ENCODE measurements around the gene MAOB. TPM values are rescaled to one million over a fixed set of nuclear protein-coding genes. Genes with fewer than 3 reads are reported as not detected.
A peak's percentile ranks its signal among the peaks of the same experiment; 100 is the strongest.

The MAOB gene
- polyA plus RNA-seq, 3 donors: not detected

- H3K27me3 Mint-ChIP-seq (ENCODE audit: low read depth in 3 of 3): peaks cover 0 to 2% (median 0%) of the 10 kb centered on the region in 3 donors
- Histone ChIP-seq H3K79me2 (ENCODE audit: insufficient read depth, low read length) (no peaks in the 10 kb centered on the region), H3K27me3 (ENCODE audit: control insufficient read depth in 2 of 2, insufficient read depth in 2 of 2, low read length in 2 of 2) (peaks cover 0 to 5% of the 10 kb centered on the region in 2 donors), H3K27ac (ENCODE audit: low read depth in 1 of 2, low read length in 2 of 2) (no peak overlapping the region), H3K9ac (ENCODE audit: insufficient read depth, low read length, poor library complexity, severe bottlenecking) (no peak overlapping the region), H3K4me2 (replicated peaks; ENCODE audit: extremely low read depth, low read length, poor library complexity, severe bottlenecking) (no peak overlapping the region), H3K9me3 (replicated peaks in 1 of 2; ENCODE audit: control insufficient read depth in 1 of 2, insufficient read depth in 1 of 2, low read length in 2 of 2) (no peaks in the 10 kb centered on the region), H2AFZ (ENCODE audit: insufficient read depth, low read depth, low read length, poor library complexity, severe bottlenecking) (no peak overlapping the region), H3K4me3 (replicated peaks in 1 of 3; ENCODE audit: low read depth in 2 of 3, low read length in 3 of 3) (no peak overlapping the region), H3K36me3 (replicated peaks in 1 of 2; ENCODE audit: control insufficient read depth in 1 of 2, insufficient read depth in 2 of 2, low read length in 2 of 2) (no peaks in the 10 kb centered on the region), H4K20me1 (ENCODE audit: insufficient read depth, low read length) (no peaks in the 10 kb centered on the region), H3K4me1 (ENCODE audit: control insufficient read depth in 1 of 2, insufficient read depth in 2 of 2, low read length in 2 of 2) (peaks cover 17% of the 10 kb centered on the region in 2 donors)
- TF ChIP-seq, protein P1, sequence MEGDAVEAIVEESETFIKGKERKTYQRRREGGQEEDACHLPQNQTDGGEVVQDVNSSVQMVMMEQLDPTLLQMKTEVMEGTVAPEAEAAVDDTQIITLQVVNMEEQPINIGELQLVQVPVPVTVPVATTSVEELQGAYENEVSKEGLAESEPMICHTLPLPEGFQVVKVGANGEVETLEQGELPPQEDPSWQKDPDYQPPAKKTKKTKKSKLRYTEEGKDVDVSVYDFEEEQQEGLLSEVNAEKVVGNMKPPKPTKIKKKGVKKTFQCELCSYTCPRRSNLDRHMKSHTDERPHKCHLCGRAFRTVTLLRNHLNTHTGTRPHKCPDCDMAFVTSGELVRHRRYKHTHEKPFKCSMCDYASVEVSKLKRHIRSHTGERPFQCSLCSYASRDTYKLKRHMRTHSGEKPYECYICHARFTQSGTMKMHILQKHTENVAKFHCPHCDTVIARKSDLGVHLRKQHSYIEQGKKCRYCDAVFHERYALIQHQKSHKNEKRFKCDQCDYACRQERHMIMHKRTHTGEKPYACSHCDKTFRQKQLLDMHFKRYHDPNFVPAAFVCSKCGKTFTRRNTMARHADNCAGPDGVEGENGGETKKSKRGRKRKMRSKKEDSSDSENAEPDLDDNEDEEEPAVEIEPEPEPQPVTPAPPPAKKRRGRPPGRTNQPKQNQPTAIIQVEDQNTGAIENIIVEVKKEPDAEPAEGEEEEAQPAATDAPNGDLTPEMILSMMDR (IDR thresholded peaks at IDR 0.05): no peak
- no peaks in the 10 kb centered on the region for H3K9me3 Mint-ChIP-seq
- WGBS (ENCODE audit: insufficient coverage): 92% methylated on average over 2 of the region's 5 CpGs
- peaks cover 17% of the 10 kb centered on the region for H3K4me1 Mint-ChIP-seq
- H3K4me3 Mint-ChIP-seq: no peak overlapping the region
- no peaks in the 10 kb centered on the region for H3K36me3 Mint-ChIP-seq
- H3K27ac Mint-ChIP-seq: no peak overlapping the region
- intact Hi-C loops (cut with micrococcal nuclease): no loop called here
- no peak for DNase-seq
These were observed 139.0 kb downstream of the MAOB start for GRCh38 chrX:43743100-43743822.

DNA sequence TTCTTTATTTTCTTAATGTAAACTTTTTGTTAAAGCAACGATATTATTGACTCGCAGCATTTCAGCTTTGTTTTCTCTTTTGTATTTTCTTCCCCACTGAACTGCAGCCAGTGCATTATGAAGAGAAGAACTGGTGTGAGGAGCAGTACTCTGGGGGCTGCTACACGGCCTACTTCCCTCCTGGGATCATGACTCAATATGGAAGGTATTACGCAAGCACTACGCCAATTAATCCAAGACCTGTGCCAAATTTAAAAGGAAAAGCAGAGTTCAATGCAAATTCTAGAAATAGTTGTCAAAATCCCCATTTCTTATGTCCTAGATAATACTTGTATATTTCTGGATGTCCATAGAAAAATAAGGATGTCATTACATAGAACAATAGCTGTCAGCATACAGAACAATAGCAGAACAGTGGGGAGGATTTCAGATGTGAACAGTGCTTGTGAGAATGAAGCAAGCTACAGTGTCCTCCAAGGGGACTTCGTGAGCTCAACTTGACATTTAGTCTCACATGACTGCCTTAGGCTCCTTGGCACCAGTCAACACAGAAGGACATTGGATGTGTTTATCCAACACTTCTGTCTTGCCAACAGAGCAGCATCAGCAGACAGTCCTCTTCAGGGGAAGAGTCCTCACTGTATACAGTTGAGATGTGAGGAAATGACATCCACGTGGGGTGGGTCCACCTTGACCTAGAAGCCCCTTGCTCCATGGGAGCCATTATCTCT lies 140.2 kb downstream of the MAOB start:
- H3K4me1 ChIP-seq (ENCODE audit: control insufficient read depth in 1 of 2, insufficient read depth in 2 of 2, low read length in 2 of 2): peaks cover 17% of the 10 kb centered on the region in 2 donors
- H3K27me3 ChIP-seq (ENCODE audit: control insufficient read depth in 2 of 2, insufficient read depth in 2 of 2, low read length in 2 of 2): peaks cover 0 to 7% of the 10 kb centered on the region in 2 donors
- WGBS (ENCODE audit: insufficient coverage): no CpG with 5 or more reads among the region's 7 CpGs
- Mint-ChIP-seq H3K27ac (peak overlapping the region in 4 of 7 donors; percentile 25 to 79 (median 48)), H3K4me3 (no peak overlapping the region), H3K4me1 (peaks cover 17% of the 10 kb centered on the region), H3K9me3 (no peaks in the 10 kb centered on the region), H3K36me3 (no peaks in the 10 kb centered on the region), H3K27me3 (ENCODE audit: low read depth in 3 of 3) (peaks cover 0 to 2% (median 0%) of the 10 kb centered on the region in 3 donors)
- H3K79me2 ChIP-seq (ENCODE audit: insufficient read depth, low read length): no peaks in the 10 kb centered on the region
- no peak overlapping the region for H3K4me3 ChIP-seq (replicated peaks in 1 of 3; ENCODE audit: low read depth in 2 of 3, low read length in 3 of 3)
- H3K4me2 ChIP-seq (replicated peaks; ENCODE audit: extremely low read depth, low read length, poor library complexity, severe bottlenecking): no peak overlapping the region
- H2AFZ ChIP-seq (ENCODE audit: insufficient read depth, low read depth, low read length, poor library complexity, severe bottlenecking): no peak overlapping the region
- DNase-seq: peak; percentile 34 to 65 (median 37)
- intact Hi-C loops (cut with micrococcal nuclease): no loop called here
- H3K9me3 ChIP-seq (replicated peaks in 1 of 2; ENCODE audit: control insufficient read depth in 1 of 2, insufficient read depth in 1 of 2, low read length in 2 of 2): no peaks in the 10 kb centered on the region
- no peaks in the 10 kb centered on the region for H3K36me3 ChIP-seq (replicated peaks in 1 of 2; ENCODE audit: control insufficient read depth in 1 of 2, insufficient read depth in 2 of 2, low read length in 2 of 2)
- TF ChIP-seq, protein P1 (IDR thresholded peaks at IDR 0.05): no peak
- H4K20me1 ChIP-seq (ENCODE audit: insufficient read depth, low read length): no peaks in the 10 kb centered on the region
- H3K9ac ChIP-seq (ENCODE audit: insufficient read depth, low read length, poor library complexity, severe bottlenecking): no peak overlapping the region
- peak overlapping the region in 1 of 2 donors; percentile 50 for H3K27ac ChIP-seq (ENCODE audit: low read depth in 1 of 2, low read length in 2 of 2)

Data from CD14-positive monocyte (primary cell).